NB4 (cell line): Measurements from ENCODE around the gene RAB40C.
A peak's percentile ranks its signal among the peaks of the same experiment; 100 is the strongest.

Source experiments
- DNase-seq: peaks from one replicate; pipeline ENCODE4 v3.0.0; 2010; ENCODE audit warnings: low read depth
- H3K4me3 ChIP-seq: one replicate; pipeline ENCODE4 v1.5.1; 2011; ENCODE audit warnings: mild to moderate bottlenecking, low read depth, low read length, moderate library complexity
- CTCF ChIP-seq: IDR thresholded peaks from one replicate; pipeline ENCODE4 v1.5.1; 2012; ENCODE audit warnings: low read depth, low read length
- MYC ChIP-seq: IDR thresholded peaks from 2 replicates; pipeline ENCODE4 v1.6.1; 2011; ENCODE audit warnings: low read depth, low read length
- POLR2A ChIP-seq: IDR thresholded peaks from 2 replicates; pipeline ENCODE4 v1.6.1; 2011; ENCODE audit warnings: mild to moderate bottlenecking; ENCODE audit not compliant: insufficient read length; ENCODE audit errors: extremely low read depth
- TF ChIP-seq, protein P1 (sequence below): IDR thresholded peaks from 2 replicates; pipeline ENCODE4 v1.6.1; 2011; ENCODE audit warnings: low read depth, low read length

Gene RAB40C

GRCh38 chr16:635573-636205, 45.8 kb downstream of the RAB40C start:
- DNase-seq: peak; percentile 24
- TF ChIP-seq MYC: no peak
- no peak for TF ChIP-seq CTCF
- TF ChIP-seq POLR2A: no peak
- TF ChIP-seq, protein P1, sequence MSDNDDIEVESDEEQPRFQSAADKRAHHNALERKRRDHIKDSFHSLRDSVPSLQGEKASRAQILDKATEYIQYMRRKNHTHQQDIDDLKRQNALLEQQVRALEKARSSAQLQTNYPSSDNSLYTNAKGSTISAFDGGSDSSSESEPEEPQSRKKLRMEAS: no peak
- peak overlapping the region; percentile 64 for H3K4me3 ChIP-seq

- peak; percentile 92 for DNase-seq
- peak within 1 kb of the TSS; percentile 64 for H3K4me3 ChIP-seq
- TF ChIP-seq POLR2A: peak; percentile 75
- peak; percentile 98 for TF ChIP-seq MYC
- TF ChIP-seq, protein P1: peak; percentile 89
- no peak for TF ChIP-seq CTCF
These were observed 46.6 kb downstream of the RAB40C start, which contains the start of gene METTL26 for GRCh38 chr16:636206-637080. Gene METTL26 (minus strand): TSS chr16:636305. CDS start chr16:636290, 15 bp downstream.

DNA sequence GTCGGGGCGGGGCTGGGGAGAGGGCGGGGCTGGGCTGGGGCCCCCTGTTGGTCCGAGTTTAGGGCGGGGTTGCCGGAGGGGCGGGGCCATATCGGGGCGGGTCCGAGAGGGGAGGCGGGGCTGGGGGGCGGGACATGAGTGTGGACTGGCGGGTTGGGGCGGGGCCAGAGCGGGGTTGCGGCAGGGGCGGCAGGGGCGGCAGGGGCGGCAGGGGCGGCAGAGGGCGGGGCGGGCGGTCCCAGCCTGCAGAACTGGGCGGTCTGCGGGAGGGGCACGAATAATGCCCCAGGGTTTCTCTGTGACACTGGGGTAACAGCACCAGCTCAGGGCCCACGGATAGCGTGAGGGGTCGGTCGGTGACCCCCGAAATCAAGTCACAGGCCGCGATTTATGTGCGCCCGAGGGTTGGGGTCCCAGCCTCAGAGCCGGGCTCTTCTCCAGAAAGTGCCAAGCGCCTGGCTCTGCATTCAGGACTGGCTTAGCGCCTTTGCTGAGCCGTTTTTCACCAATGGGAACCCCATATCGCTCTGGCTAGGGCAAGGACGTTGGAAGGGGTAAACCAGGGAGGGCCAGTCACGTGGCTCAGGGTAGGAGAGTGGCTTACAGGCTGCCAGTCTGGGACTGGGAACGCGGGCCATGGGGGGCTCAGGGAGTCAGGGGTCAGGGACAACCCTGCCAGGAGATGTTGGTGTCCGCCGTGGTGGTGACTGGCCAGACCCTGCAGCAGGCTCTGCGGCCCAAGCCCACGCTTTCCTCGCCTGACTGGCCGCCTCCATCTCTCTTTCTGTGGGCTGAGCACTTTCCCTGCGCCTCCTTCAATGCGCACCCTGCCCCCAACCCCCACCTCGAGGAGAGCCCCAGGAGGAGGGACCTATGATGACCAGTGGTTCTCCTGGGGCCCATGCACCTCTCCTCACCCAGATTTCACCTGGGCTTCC, 47.5 kb downstream of the RAB40C start:
- DNase-seq: peak; percentile 83
- H3K4me3 ChIP-seq: peak overlapping the region; percentile 59
- no peak for TF ChIP-seq CTCF
- TF ChIP-seq POLR2A: no peak
- TF ChIP-seq, protein P1: no peak
- TF ChIP-seq MYC: no peak

GRCh38 chr16:638034-638543, 48.2 kb downstream of the RAB40C start:
- no peak overlapping the region for H3K4me3 ChIP-seq
- DNase-seq: no peak
- TF ChIP-seq MYC: no peak
- TF ChIP-seq POLR2A: no peak
- no peak for TF ChIP-seq CTCF
- TF ChIP-seq, protein P1: no peak

DNA sequence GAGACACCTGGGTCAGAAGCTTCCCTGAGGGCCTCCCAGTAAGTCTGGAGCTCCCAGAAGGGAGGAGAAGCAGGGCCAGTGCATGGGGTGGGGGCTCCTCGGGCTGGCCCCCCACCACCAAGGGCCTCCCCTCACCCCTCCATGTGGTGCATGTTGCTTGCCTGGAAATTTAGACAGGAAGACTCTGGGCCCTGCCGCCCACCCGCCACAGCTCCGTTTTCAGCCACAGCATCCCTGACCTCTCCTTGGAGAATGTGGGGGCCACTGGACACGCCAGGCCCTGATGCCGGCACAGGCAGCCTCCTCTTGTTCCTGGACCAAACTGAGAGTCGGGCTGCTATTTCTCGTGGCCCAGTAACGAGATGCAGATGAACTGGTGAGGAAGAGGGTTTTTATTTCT, 49.0 kb downstream of the RAB40C start:
- H3K4me3 ChIP-seq: no peak overlapping the region
- no peak for DNase-seq
- no peak for TF ChIP-seq CTCF
- TF ChIP-seq POLR2A: no peak
- TF ChIP-seq MYC: no peak
- TF ChIP-seq, protein P1: no peak
